AG04449 (cell line): ENCODE data around the gene ZDHHC4.

Experiments
- CTCF ChIA-PET: fragments of 350-600 bp; formaldehyde crosslinking; extraction: SDS; loops from one replicate; lab custom pipeline; 2021; ENCODE audit warnings: antibody characterized with exemption; lab: Yijun Ruan, JAX
- POLR2A ChIA-PET: fragments of 400-600, 350-600 bp; formaldehyde crosslinking; extraction: SDS; loops from one replicate; lab custom pipeline; 2020; ENCODE audit warnings: antibody characterized with exemption, inconsistent platforms; lab: Yijun Ruan, JAX
- DNase-seq: peaks from one replicate; pipeline ENCODE4 v3.0.0-alpha.2; 2010; ENCODE audit warnings: low read depth, low spot score
- H3K4me3 ChIP-seq: 2 replicates; pipeline ENCODE4 v1.5.1; 2011; ENCODE audit warnings: low read depth, mild to moderate bottlenecking, control low read depth, low read length
- CTCF ChIP-seq: IDR thresholded peaks from one replicate; pipeline ENCODE4 v1.5.1; 2011; ENCODE audit warnings: mild to moderate bottlenecking, moderate library complexity, low read length, control low read depth, inconsistent platforms; ENCODE audit not compliant: insufficient read depth; ENCODE audit errors: missing control alignments

Gene ZDHHC4

GRCh38 chr7:6577369-6578113, at the start of gene ZDHHC4:
ZDHHC4 (plus strand) TSS chr7:6577454; CDS start chr7:6580562, 3,108 bp downstream.
- CTCF ChIA-PET, result interaction anchor here (0.6 to 6.3 kb wide), 7 partner anchors 12 to 83 kb away, joined by 3 to 63 read pairs (median 4); partner anchors contain the start of gene INTS15
- no peak for TF ChIP-seq CTCF
- H3K4me3 ChIP-seq, result peak within 1 kb of the TSS; percentile 74
- POLR2A ChIA-PET, result interaction anchor here (4.1 kb wide), 1 partner anchor 12 kb away, joined by 21 read pairs; the partner anchor contains the start of gene INTS15
- DNase-seq, result peak; percentile 33

GRCh38 chr7:6528401-6529130, 48.7 kb upstream of the ZDHHC4 start:
- no peak overlapping the region for H3K4me3 ChIP-seq
- CTCF ChIA-PET, result interaction anchor here (1.8 to 2.4 kb wide), 3 partner anchors 10 to 15 kb away, joined by 6 to 8 read pairs (median 6); no protein-coding TSS in a partner anchor
- TF ChIP-seq CTCF, result no peak
- DNase-seq, result no peak
- POLR2A ChIA-PET, result no interaction called here

- CTCF ChIA-PET, result interaction anchor here (2.1 kb wide), 1 partner anchor 14 kb away, joined by 8 read pairs; no protein-coding TSS in a partner anchor
- no peak for DNase-seq
- H3K4me3 ChIP-seq, result no peak overlapping the region
- POLR2A ChIA-PET, result no interaction called here
- no peak for TF ChIP-seq CTCF
Observed at GRCh38 chr7:6529643-6530042, 47.6 kb upstream of the ZDHHC4 start.

- CTCF ChIA-PET, result interaction anchor here (2.1 kb wide), 1 partner anchor 15 kb away, joined by 8 read pairs; no protein-coding TSS in a partner anchor
- DNase-seq, result no peak
- H3K4me3 ChIP-seq, result peak overlapping the region; percentile 18
- no peak for TF ChIP-seq CTCF
- POLR2A ChIA-PET, result no interaction called here
Observed at GRCh38 chr7:6530626-6531491, 46.4 kb upstream of the ZDHHC4 start.

GRCh38 chr7:6531492-6532279, 45.6 kb upstream of the ZDHHC4 start:
- ChIA-PET CTCF (no interaction called here), POLR2A (no interaction called here)
- no peak for TF ChIP-seq CTCF
- H3K4me3 ChIP-seq, result no peak overlapping the region
- no peak for DNase-seq
